ENCODE results near the gene SERGEF. TPM values are rescaled to one million over a fixed set of nuclear protein-coding genes. Genes with fewer than 3 reads are reported as not detected.

Gene SERGEF
- total and polyA plus RNA-seq, 2 of the 13 experiments (the other 11 are each of a cell fraction or from before 2014, with no cell fraction given): 54.5 to 114 TPM

GRCh38 chr11:17986711-17987220 is 26.1 kb downstream of the SERGEF start (continued):
- TF ChIP-seq FOXP4 (CRISPR knock-in tag; IDR thresholded peaks at IDR 0.05) (peak; percentile 41), CEBPB (IDR thresholded peaks at IDR 0.05; ENCODE audit: borderline replicate concordance, low read depth, low read length) (peak; percentile 95), ARID4A (CRISPR knock-in tag; IDR thresholded peaks at IDR 0.05; ENCODE audit: borderline replicate concordance) (peak; percentile 11; the same call in 1 of the 2 replicates), ZNF513 (CRISPR knock-in tag; conservative IDR thresholded peaks at IDR 0.05) (no peak), ARID3A (IDR thresholded peaks at IDR 0.05; ENCODE audit: low read depth, low read length) (peak; percentile 82; the same call in 1 of the 2 replicates), SOX5 (CRISPR knock-in tag; IDR thresholded peaks at IDR 0.05; ENCODE audit: borderline replicate concordance) (peak; percentile 56; the same call in 1 of the 2 replicates), FOXA3 (CRISPR knock-in tag; IDR thresholded peaks at IDR 0.05) (peak; percentile 35), HMG20A (CRISPR knock-in tag; IDR thresholded peaks at IDR 0.05; ENCODE audit: borderline replicate concordance) (peak; percentile 34; the same call in 1 of the 2 replicates), HNF1A (IDR thresholded peaks at IDR 0.05; ENCODE audit: low read depth) (peak; percentile 83), HNF1A (CRISPR knock-in tag; IDR thresholded peaks at IDR 0.05; ENCODE audit: borderline replicate concordance) (peak; percentile 88; the same call in 1 of the 2 replicates), HNF4A (CRISPR knock-in tag; IDR thresholded peaks at IDR 0.05) (peak; percentile 76), CREM (IDR thresholded peaks at IDR 0.05) (peak; percentile 31; the same call in 1 of the 2 replicates), CREM (CRISPR knock-in tag; IDR thresholded peaks at IDR 0.05) (no peak), KDM6A (CRISPR knock-in tag; IDR thresholded peaks at IDR 0.05; ENCODE audit: low read depth) (peak; percentile 22; the same call in 1 of the 2 replicates), SOX13 (IDR thresholded peaks at IDR 0.05) (no peak), SOX13 (CRISPR knock-in tag; conservative IDR thresholded peaks at IDR 0.05 in 1 of 2, IDR thresholded peaks at IDR 0.05 in 1 of 2) (peak in 1 of 2 experiments; percentile 82; a peak in 2 of 4 replicates)
